ENCODE results near the gene NOA1. TPM values are rescaled to one million over a fixed set of nuclear protein-coding genes. Genes with fewer than 3 reads are reported as not detected.
A peak's percentile ranks its signal among the peaks of the same experiment; 100 is the strongest.

NOA1 gene
- total RNA-seq, 1 experiment from 2014 or later, result 23.2 TPM

DNA sequence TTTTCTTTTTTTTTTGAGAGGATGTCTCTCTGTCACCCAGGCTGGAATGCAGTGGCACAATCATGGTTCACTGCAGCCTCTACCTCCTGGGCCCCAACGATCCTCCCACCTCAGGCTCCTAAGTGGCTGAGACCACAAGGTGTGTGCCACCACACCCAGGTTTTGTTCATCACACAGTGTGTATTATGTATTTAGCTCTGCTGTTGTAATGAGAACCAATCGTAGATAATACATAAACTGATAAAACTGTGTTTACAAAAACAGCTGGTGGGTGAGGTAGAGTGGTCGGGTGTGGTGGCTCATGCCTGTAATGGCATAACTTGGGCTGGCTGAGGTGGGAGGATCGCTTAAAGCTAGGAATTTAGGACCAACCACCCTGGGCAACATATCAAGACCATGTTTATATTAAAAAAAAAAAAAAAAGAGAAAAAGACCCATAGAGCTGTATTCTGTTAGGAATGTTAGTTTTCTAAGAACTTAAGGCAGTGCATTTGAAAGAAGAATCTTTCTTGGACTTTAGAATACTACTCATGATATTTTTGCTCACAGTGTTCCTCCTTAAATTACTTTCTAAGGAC lies 36.2 kb upstream of the NOA1 start:
- BruUV-seq (replicated peaks), result no TSS peak
- DNase-seq (ENCODE audit: unreplicated experiment), result no peak
- CTCF ChIA-PET, result interaction anchor here (0.7 kb wide), 1 partner anchor 24 kb away, joined by 3 read pairs; no protein-coding TSS in a partner anchor
- Mint-ChIP-seq H3K4me1 (ENCODE audit: insufficient read depth, unreplicated experiment) (peaks cover 13% of the 10 kb centered on the region), H3K27me3 (ENCODE audit: insufficient read depth, unreplicated experiment) (no peaks in the 10 kb centered on the region), H3K36me3 (ENCODE audit: insufficient read depth, unreplicated experiment) (peaks cover 98% of the 10 kb centered on the region), H3K4me3 (ENCODE audit: unreplicated experiment) (no peak overlapping the region), H3K9me3 (ENCODE audit: unreplicated experiment) (no peaks in the 10 kb centered on the region), H3K27ac (ENCODE audit: low read depth, unreplicated experiment) (no peak overlapping the region)
- intact Hi-C loops (cut with micrococcal nuclease), result no loop called here
- TF ChIP-seq, protein P1, sequence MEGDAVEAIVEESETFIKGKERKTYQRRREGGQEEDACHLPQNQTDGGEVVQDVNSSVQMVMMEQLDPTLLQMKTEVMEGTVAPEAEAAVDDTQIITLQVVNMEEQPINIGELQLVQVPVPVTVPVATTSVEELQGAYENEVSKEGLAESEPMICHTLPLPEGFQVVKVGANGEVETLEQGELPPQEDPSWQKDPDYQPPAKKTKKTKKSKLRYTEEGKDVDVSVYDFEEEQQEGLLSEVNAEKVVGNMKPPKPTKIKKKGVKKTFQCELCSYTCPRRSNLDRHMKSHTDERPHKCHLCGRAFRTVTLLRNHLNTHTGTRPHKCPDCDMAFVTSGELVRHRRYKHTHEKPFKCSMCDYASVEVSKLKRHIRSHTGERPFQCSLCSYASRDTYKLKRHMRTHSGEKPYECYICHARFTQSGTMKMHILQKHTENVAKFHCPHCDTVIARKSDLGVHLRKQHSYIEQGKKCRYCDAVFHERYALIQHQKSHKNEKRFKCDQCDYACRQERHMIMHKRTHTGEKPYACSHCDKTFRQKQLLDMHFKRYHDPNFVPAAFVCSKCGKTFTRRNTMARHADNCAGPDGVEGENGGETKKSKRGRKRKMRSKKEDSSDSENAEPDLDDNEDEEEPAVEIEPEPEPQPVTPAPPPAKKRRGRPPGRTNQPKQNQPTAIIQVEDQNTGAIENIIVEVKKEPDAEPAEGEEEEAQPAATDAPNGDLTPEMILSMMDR (IDR thresholded peaks at IDR 0.05; ENCODE audit: unreplicated experiment), result no peak
- POLR2A ChIA-PET, result interaction anchor here (0.8 kb wide), 1 partner anchor 22 kb away, joined by 4 read pairs; no protein-coding TSS in a partner anchor

DNA sequence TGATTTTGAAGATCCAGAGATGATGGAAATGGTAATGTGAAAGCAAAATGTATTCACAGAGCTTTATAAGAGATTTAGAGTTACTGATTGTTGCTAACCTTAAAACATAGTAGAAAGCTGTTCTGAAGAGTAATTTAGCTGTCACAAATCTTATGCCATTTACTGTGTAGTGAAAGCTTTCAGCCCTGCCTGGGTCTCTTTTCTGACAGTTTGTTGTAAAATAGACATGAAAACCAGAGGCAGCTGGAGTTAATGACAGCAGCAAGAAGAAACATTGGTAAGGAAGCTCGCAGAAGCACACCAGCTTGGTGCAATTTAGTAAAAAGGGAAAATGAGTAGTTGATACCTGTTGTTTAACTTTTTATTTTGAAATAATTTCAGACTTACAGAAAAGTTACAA lies 22.3 kb upstream of the NOA1 start:
- H3K4me1 Mint-ChIP-seq (ENCODE audit: insufficient read depth, unreplicated experiment), result peaks cover 6% of the 10 kb centered on the region
- H3K36me3 Mint-ChIP-seq (ENCODE audit: insufficient read depth, unreplicated experiment), result peaks cover 99% of the 10 kb centered on the region
- no peaks in the 10 kb centered on the region for H3K9me3 Mint-ChIP-seq (ENCODE audit: unreplicated experiment)
- BruUV-seq (replicated peaks), result no TSS peak
- intact Hi-C loops (cut with micrococcal nuclease), result no loop called here
- POLR2A ChIA-PET, result interaction anchor here (0.9 to 2.0 kb wide), 3 partner anchors 17 to 22 kb away, joined by 3 to 9 read pairs (median 4); partner anchors contain the start of genes NOA1 and POLR2B
- H3K27ac Mint-ChIP-seq (ENCODE audit: low read depth, unreplicated experiment), result no peak overlapping the region
- CTCF ChIA-PET, result no interaction called here
- TF ChIP-seq, protein P1 (IDR thresholded peaks at IDR 0.05; ENCODE audit: unreplicated experiment), result no peak
- no peak for DNase-seq (ENCODE audit: unreplicated experiment)
- H3K27me3 Mint-ChIP-seq (ENCODE audit: insufficient read depth, unreplicated experiment), result no peaks in the 10 kb centered on the region
- no peak overlapping the region for H3K4me3 Mint-ChIP-seq (ENCODE audit: unreplicated experiment)

- Mint-ChIP-seq H3K36me3 (ENCODE audit: insufficient read depth, unreplicated experiment) (peaks cover 99% of the 10 kb centered on the region), H3K27ac (ENCODE audit: low read depth, unreplicated experiment) (no peak overlapping the region), H3K4me3 (ENCODE audit: unreplicated experiment) (no peak overlapping the region), H3K27me3 (ENCODE audit: insufficient read depth, unreplicated experiment) (no peaks in the 10 kb centered on the region), H3K4me1 (ENCODE audit: insufficient read depth, unreplicated experiment) (peaks cover 6% of the 10 kb centered on the region), H3K9me3 (ENCODE audit: unreplicated experiment) (no peaks in the 10 kb centered on the region)
- intact Hi-C loops (cut with micrococcal nuclease), result no loop called here
- TF ChIP-seq, protein P1 (IDR thresholded peaks at IDR 0.05; ENCODE audit: unreplicated experiment), result no peak
- CTCF ChIA-PET, result no interaction called here
- DNase-seq (ENCODE audit: unreplicated experiment), result no peak
- POLR2A ChIA-PET, result no interaction called here
- no TSS peak for BruUV-seq (replicated peaks)
Measured at GRCh38 chr4:56995525-56995924, 18.1 kb upstream of the NOA1 start.

DNA sequence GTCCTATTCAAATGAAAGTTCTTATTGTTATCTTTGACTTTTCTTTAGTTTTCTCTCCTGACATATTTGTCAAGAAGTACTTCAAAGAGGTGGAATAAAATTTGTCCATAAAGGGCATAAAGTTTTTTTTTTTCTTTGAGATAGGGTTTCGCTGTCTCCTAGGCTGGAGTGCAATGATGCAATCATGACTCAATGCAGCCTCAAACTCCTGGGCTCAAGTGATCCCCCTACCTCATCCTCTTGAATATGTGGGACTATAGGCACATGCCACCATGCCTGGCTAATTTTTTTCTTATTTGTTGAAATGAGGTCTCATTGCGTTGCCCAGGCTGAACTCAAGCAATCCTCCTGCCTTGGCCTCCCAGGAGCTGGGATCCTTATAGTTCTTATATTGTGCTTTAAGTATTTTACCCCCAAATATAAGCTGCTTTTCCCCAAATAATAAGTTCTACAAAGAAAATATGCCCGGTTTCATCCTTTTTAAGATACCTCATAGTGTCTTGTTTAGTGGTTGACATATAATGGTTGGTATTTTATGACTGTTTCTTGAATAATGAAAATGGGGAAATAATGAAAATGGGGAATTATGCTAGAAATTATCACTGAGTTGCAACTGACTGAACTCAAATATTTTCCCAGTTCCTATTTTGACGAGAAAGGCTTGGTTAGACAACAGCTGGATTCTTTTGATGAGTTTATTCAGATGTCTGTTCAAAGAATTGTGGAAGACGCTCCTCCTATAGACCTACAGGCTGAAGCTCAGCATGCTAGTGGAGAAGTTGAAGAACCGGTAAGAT lies 12.9 kb upstream of the NOA1 start:
- Mint-ChIP-seq H3K4me1 (ENCODE audit: insufficient read depth, unreplicated experiment) (peaks cover 13% of the 10 kb centered on the region), H3K27me3 (ENCODE audit: insufficient read depth, unreplicated experiment) (no peaks in the 10 kb centered on the region), H3K9me3 (ENCODE audit: unreplicated experiment) (no peaks in the 10 kb centered on the region), H3K27ac (ENCODE audit: low read depth, unreplicated experiment) (peak overlapping the region; percentile 54), H3K4me3 (ENCODE audit: unreplicated experiment) (no peak overlapping the region), H3K36me3 (ENCODE audit: insufficient read depth, unreplicated experiment) (peaks cover 80% of the 10 kb centered on the region)
- peak; percentile 41 for DNase-seq (ENCODE audit: unreplicated experiment)
- intact Hi-C loops (cut with micrococcal nuclease), result no loop called here
- TF ChIP-seq, protein P1 (IDR thresholded peaks at IDR 0.05; ENCODE audit: unreplicated experiment), result no peak
- ChIA-PET POLR2A (interaction anchor here (8.2 kb wide), 1 partner anchor 12 kb away, joined by 69 read pairs; the partner anchor contains the start of genes NOA1 and POLR2B), CTCF (interaction anchor here (0.6 to 1.7 kb wide), 4 partner anchors 12 to 445 kb away, joined by 3 to 5 read pairs (median 3); partner anchors contain the start of gene POLR2B)
- BruUV-seq (replicated peaks), result no TSS peak

Measured in MCF 10A (cell line).